HEK293 (cell line): ENCODE results near the gene ATP6V0C.

Experiments
- CTCF ChIA-PET: fragments of 350-600 bp; formaldehyde crosslinking; extraction: SDS; loops from one replicate; lab custom pipeline; 2021; ENCODE audit warnings: antibody characterized with exemption; lab: Yijun Ruan, JAX
- POLR2A ChIA-PET: fragments of 300-600 bp; formaldehyde crosslinking; extraction: SDS; loops from one replicate; lab custom pipeline; 2020; ENCODE audit warnings: antibody characterized with exemption, inconsistent platforms; lab: Yijun Ruan, JAX
- H3K27ac ChIP-seq: fragments of 200-500 bp; sonication (Bioruptor generic); 2 replicates; pipeline ENCODE4 v1.5.1; 2014; ENCODE audit warnings: low read depth, low read length, control low read depth, inconsistent platforms; ENCODE audit errors: extremely low read depth
- H3K36me3 ChIP-seq, 2 experiments: fragments of 200-500 bp in 1 of 2; sonication (Bioruptor generic) in 1 of 2; 1 replicate in 1 of 2; 2 replicates in 1 of 2; pipeline ENCODE4 v1.5.1; 2014 to 2017; ENCODE audit warnings: inconsistent platforms in 2 of 2, low read length in 2 of 2; ENCODE audit not compliant: control insufficient read depth in 2 of 2, insufficient read depth in 1 of 2
- H3K4me1 ChIP-seq: fragments of 200-500 bp; sonication (Bioruptor generic); 2 replicates; pipeline ENCODE4 v1.5.1; 2014; ENCODE audit warnings: mild to moderate bottlenecking, low read length, inconsistent platforms; ENCODE audit not compliant: control insufficient read depth, insufficient read depth
- H3K4me3 ChIP-seq: 2 replicates; pipeline ENCODE4 v1.5.1; 2011; ENCODE audit warnings: low read depth, mild to moderate bottlenecking, control low read depth, low read length, moderate library complexity
- H3K9me3 ChIP-seq: fragments of 200-500 bp; sonication (Bioruptor generic); 2 replicates; pipeline ENCODE4 v1.5.1; 2014; ENCODE audit warnings: low read depth, low read length, inconsistent platforms; ENCODE audit not compliant: control insufficient read depth, insufficient read depth
- BCL11B ChIP-seq: fragments of 450-650 bp; formaldehyde crosslinking; IDR thresholded peaks from 2 replicates; pipeline ENCODE4 v1.5.1; 2016; ENCODE audit warnings: low read depth, missing biosample characterization, missing genetic modification characterization
- HOXC10 ChIP-seq: sonication (generic); formaldehyde crosslinking; IDR thresholded peaks from 2 replicates; pipeline ENCODE4 v1.8.1; 2023; ENCODE audit warnings: mild to moderate bottlenecking, missing genetic modification reagents
- KLF16 ChIP-seq: fragments of 450-650 bp; formaldehyde crosslinking; IDR thresholded peaks from 2 replicates; pipeline ENCODE4 v1.5.1; 2017; ENCODE audit warnings: missing biosample characterization, missing genetic modification characterization
- KLF8 ChIP-seq: fragments of 450-650 bp; formaldehyde crosslinking; IDR thresholded peaks from 2 replicates; pipeline ENCODE4 v1.5.1; 2016; ENCODE audit warnings: missing biosample characterization, missing genetic modification characterization
- KLF9 ChIP-seq: fragments of 450-650 bp; formaldehyde crosslinking; IDR thresholded peaks from 2 replicates; pipeline ENCODE4 v1.5.1; 2016; ENCODE audit warnings: missing biosample characterization, missing genetic modification characterization, low read depth
- SP3 ChIP-seq: fragments of 450-650 bp; formaldehyde crosslinking; IDR thresholded peaks from 2 replicates; pipeline ENCODE4 v1.5.1; 2016; ENCODE audit warnings: missing biosample characterization, missing genetic modification characterization
- ZBTB17 ChIP-seq: fragments of 450-650 bp; formaldehyde crosslinking; IDR thresholded peaks from 2 replicates; pipeline ENCODE4 v1.5.1; 2016; ENCODE audit warnings: missing biosample characterization, missing genetic modification characterization
- ZIC2 ChIP-seq: fragments of 450-650 bp; formaldehyde crosslinking; IDR thresholded peaks from 2 replicates; pipeline ENCODE4 v1.5.1; 2016; ENCODE audit warnings: missing biosample characterization, missing genetic modification characterization
- ZNF10 ChIP-seq: fragments of 450-650 bp; formaldehyde crosslinking; IDR thresholded peaks from 2 replicates; pipeline ENCODE4 v1.5.1; 2017; ENCODE audit warnings: missing biosample characterization, missing genetic modification characterization
- ZNF202 ChIP-seq: fragments of 450-650 bp; formaldehyde crosslinking; IDR thresholded peaks from 2 replicates; pipeline ENCODE4 v1.5.1; 2016; ENCODE audit warnings: missing biosample characterization, missing genetic modification characterization, borderline replicate concordance
- ZNF214 ChIP-seq: fragments of 450-650 bp; formaldehyde crosslinking; IDR thresholded peaks from 2 replicates; pipeline ENCODE4 v1.5.1; 2017; ENCODE audit warnings: missing biosample characterization, mild to moderate bottlenecking, missing genetic modification characterization, borderline replicate concordance
- ZNF221 ChIP-seq: fragments of 450-650 bp; formaldehyde crosslinking; IDR thresholded peaks from 2 replicates; pipeline ENCODE4 v1.5.1; 2017; ENCODE audit warnings: missing biosample characterization, missing genetic modification characterization, borderline replicate concordance
- ZNF274 ChIP-seq, 2 experiments: fragments of 200-500 bp in 1 of 2; fragments of 450-650 bp in 1 of 2; sonication (Bioruptor generic) in 1 of 2; formaldehyde crosslinking in 1 of 2; IDR thresholded peaks; 2 replicates each; pipeline versions ENCODE4 v1.5.1 to v1.6.1; 2014 to 2016; ENCODE audit warnings: borderline replicate concordance in 1 of 2, inconsistent platforms in 1 of 2, low read length in 1 of 2, missing biosample characterization in 1 of 2, missing genetic modification characterization in 1 of 2
- ZNF335 ChIP-seq: fragments of 450-650 bp; formaldehyde crosslinking; conservative IDR thresholded peaks from 2 replicates; pipeline ENCODE4 v1.5.1; 2016; ENCODE audit warnings: missing biosample characterization, missing genetic modification characterization
- ZNF341 ChIP-seq: fragments of 450-650 bp; formaldehyde crosslinking; IDR thresholded peaks from 2 replicates; pipeline ENCODE4; 2016; ENCODE audit warnings: low read depth, missing biosample characterization, missing genetic modification characterization
- ZNF48 ChIP-seq: fragments of 450-650 bp; formaldehyde crosslinking; IDR thresholded peaks from 2 replicates; pipeline ENCODE4 v1.5.1; 2016; ENCODE audit warnings: missing biosample characterization, missing genetic modification characterization
- ZNF514 ChIP-seq: fragments of 450-650 bp; formaldehyde crosslinking; IDR thresholded peaks from 2 replicates; pipeline ENCODE4 v1.5.1; 2016; ENCODE audit warnings: missing biosample characterization, missing genetic modification characterization
- ZNF585B ChIP-seq: fragments of 450-650 bp; formaldehyde crosslinking; IDR thresholded peaks from 2 replicates; pipeline ENCODE4 v1.5.1; 2016; ENCODE audit warnings: missing biosample characterization, missing genetic modification characterization
- ZNF660 ChIP-seq: fragments of 450-650 bp; IDR thresholded peaks from 2 replicates; pipeline ENCODE4 v1.5.1; 2018; ENCODE audit warnings: missing biosample characterization, mild to moderate bottlenecking, missing genetic modification characterization
- ZNF777 ChIP-seq: fragments of 450-650 bp; formaldehyde crosslinking; IDR thresholded peaks from 2 replicates; pipeline ENCODE4 v1.5.1; 2017; ENCODE audit warnings: missing biosample characterization, missing genetic modification characterization, borderline replicate concordance
- ZNF791 ChIP-seq: fragments of 450-650 bp; formaldehyde crosslinking; IDR thresholded peaks from 2 replicates; pipeline ENCODE4 v1.5.1; 2016; ENCODE audit warnings: missing biosample characterization, missing genetic modification characterization
- ZNF837 ChIP-seq: fragments of 450-650 bp; formaldehyde crosslinking; IDR thresholded peaks from 2 replicates; pipeline ENCODE4 v1.5.1; 2016; ENCODE audit warnings: missing biosample characterization, missing genetic modification characterization
- TF ChIP-seq, protein P1 (sequence below): fragments of 450-650 bp; formaldehyde crosslinking; IDR thresholded peaks from 2 replicates; pipeline ENCODE4 v1.5.1; 2016; ENCODE audit warnings: missing biosample characterization, missing genetic modification characterization
- TF ChIP-seq, protein P2 (sequence below): fragments of 450-650 bp; formaldehyde crosslinking; IDR thresholded peaks from 2 replicates; pipeline ENCODE4 v1.5.1; 2016; ENCODE audit warnings: missing biosample characterization, missing genetic modification characterization
- TF ChIP-seq, protein P3 (sequence below): fragments of 450-650 bp; formaldehyde crosslinking; optimal IDR thresholded peaks from 2 replicates; pipeline ENCODE3; 2016; ENCODE audit warnings: missing biosample characterization, mild to moderate bottlenecking, missing genetic modification characterization
- TF ChIP-seq, protein P4 (sequence below): fragments of 450-650 bp; formaldehyde crosslinking; IDR thresholded peaks from 2 replicates; pipeline ENCODE4 v1.5.1; 2016; ENCODE audit warnings: missing biosample characterization, missing genetic modification characterization

The ATP6V0C gene

DNA sequence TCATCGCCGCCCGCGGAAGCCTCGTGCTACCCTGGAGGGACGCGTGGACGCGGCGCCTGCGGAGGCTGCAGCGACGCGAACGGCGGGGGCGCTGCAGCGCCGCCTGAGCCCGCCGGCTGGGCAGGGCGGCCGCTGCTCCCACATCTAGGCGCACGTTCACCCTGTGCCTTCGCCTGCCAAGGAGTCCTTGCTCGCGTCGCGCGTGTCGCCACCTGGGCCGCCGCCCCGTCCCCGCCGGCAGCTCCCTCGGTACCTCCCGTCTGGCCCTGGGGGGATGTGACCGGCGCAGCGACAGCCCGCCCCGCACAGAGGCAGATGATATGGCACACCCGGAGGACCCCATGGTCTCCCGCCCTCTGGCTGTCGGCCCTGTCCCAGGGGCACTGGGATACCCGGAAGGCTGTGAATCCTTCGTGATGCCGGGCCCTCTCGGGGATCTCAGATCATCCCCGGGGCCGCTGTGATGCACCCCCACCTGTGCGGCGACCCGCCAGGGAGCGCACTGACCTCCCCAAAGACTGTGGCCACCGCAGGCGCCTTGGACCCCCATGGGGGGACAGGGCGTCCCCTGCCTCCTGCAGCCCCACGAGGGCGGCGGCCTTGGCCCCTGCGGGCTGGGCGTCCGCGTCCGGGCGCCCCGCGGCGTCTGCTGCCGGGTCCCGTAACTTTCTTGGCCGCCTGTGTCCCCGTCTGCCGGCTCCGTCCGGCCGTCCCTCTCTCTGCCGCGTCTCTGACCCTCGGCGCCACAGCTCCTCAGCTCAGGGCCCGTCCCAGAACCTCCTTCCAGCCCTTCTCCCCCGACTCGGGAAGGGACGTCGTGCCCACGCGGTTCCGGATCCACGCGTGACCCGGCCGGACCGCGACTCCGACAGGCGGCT, 39.5 kb upstream of the ATP6V0C start:
- Histone ChIP-seq H3K4me1 (peaks cover 15% of the 10 kb centered on the region), H3K27ac (peak overlapping the region; percentile 79), H3K9me3 (no peaks in the 10 kb centered on the region), H3K4me3 (peak overlapping the region; percentile 63), H3K36me3 (peaks cover 0 to 2% of the 10 kb centered on the region in 2 experiments; a peak in 1 of 3 replicates)
- POLR2A ChIA-PET: interaction anchor here (0.7 to 1.7 kb wide), 8 partner anchors 14 to 223 kb away, joined by 3 to 10 read pairs (median 4); partner anchors contain the start of gene ECI1
- CTCF ChIA-PET: interaction anchor here (0.6 to 1.2 kb wide), 2 partner anchors 27 to 38 kb away, joined by 3 to 4 read pairs; no protein-coding TSS in a partner anchor
- TF ChIP-seq HOXC10 (CRISPR knock-in tag) (no peak), ZNF777 (peak; percentile 23; the same call in 1 of the 2 replicates), ZIC2 (tag by site-specific recombination) (peak; percentile 94), SP3 (no peak; the same call in none of the 2 replicates), ZNF791 (tag by site-specific recombination) (no peak), ZBTB17 (peak; percentile 48; the same call in 1 of the 2 replicates), BCL11B (tag by site-specific recombination) (peak; percentile 95), ZNF48 (tag by site-specific recombination) (no peak), ZNF341 (tag by site-specific recombination) (peak; percentile 10; the same call in 1 of the 2 replicates), KLF9 (0 out of 2 replicates have a peak, but pooled peaks have one; percentile 35), KLF8 (tag by site-specific recombination) (peak; percentile 23; the same call in 1 of the 2 replicates), ZNF274 (IDR thresholded peaks at IDR 0.05; ENCODE audit: low read length) (no peak), ZNF274 (tag by site-specific recombination; IDR thresholded peaks at IDR 0.05; ENCODE audit: borderline replicate concordance) (no peak), ZNF585B (0 out of 2 replicates have a peak, but pooled peaks have one; percentile 8), ZNF514 (tag by site-specific recombination) (no peak), ZNF202 (no peak), ZNF10 (tag by site-specific recombination) (0 out of 2 replicates have a peak, but pooled peaks have one; percentile 23), ZNF221 (no peak), ZNF214 (tag by site-specific recombination) (no peak), ZNF335 (tag by site-specific recombination) (peak; percentile 97), ZNF837 (no peak), KLF16 (peak; percentile 22; the same call in 1 of the 2 replicates), ZNF660 (tag by site-specific recombination) (0 out of 2 replicates have a peak, but pooled peaks have one; percentile 22)
- TF ChIP-seq, protein P1, sequence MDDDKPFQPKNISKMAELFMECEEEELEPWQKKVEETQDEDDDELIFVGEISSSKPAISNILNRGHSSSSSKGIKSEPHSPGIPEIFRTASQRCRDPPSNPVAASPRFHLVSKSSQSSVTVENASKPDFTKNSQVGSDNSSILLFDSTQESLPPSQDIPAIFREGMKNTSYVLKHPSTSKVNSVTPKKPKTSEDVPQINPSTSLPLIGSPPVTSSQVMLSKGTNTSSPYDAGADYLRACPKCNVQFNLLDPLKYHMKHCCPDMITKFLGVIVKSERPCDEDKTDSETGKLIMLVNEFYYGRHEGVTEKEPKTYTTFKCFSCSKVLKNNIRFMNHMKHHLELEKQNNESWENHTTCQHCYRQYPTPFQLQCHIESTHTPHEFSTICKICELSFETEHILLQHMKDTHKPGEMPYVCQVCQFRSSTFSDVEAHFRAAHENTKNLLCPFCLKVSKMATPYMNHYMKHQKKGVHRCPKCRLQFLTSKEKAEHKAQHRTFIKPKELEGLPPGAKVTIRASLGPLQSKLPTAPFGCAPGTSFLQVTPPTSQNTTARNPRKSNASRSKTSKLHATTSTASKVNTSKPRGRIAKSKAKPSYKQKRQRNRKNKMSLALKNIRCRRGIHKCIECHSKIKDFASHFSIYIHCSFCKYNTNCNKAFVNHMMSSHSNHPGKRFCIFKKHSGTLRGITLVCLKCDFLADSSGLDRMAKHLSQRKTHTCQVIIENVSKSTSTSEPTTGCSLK (tag by site-specific recombination): no peak
- TF ChIP-seq, protein P2, sequence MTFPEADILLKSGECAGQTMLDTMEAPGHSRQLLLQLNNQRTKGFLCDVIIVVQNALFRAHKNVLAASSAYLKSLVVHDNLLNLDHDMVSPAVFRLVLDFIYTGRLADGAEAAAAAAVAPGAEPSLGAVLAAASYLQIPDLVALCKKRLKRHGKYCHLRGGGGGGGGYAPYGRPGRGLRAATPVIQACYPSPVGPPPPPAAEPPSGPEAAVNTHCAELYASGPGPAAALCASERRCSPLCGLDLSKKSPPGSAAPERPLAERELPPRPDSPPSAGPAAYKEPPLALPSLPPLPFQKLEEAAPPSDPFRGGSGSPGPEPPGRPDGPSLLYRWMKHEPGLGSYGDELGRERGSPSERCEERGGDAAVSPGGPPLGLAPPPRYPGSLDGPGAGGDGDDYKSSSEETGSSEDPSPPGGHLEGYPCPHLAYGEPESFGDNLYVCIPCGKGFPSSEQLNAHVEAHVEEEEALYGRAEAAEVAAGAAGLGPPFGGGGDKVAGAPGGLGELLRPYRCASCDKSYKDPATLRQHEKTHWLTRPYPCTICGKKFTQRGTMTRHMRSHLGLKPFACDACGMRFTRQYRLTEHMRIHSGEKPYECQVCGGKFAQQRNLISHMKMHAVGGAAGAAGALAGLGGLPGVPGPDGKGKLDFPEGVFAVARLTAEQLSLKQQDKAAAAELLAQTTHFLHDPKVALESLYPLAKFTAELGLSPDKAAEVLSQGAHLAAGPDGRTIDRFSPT (tag by site-specific recombination): peak; percentile 71
- TF ChIP-seq, protein P3, sequence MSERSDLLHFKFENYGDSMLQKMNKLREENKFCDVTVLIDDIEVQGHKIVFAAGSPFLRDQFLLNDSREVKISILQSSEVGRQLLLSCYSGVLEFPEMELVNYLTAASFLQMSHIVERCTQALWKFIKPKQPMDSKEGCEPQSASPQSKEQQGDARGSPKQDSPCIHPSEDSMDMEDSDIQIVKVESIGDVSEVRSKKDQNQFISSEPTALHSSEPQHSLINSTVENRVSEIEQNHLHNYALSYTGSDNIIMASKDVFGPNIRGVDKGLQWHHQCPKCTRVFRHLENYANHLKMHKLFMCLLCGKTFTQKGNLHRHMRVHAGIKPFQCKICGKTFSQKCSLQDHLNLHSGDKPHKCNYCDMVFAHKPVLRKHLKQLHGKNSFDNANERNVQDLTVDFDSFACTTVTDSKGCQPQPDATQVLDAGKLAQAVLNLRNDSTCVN (tag by site-specific recombination): peak; percentile 68
- TF ChIP-seq, protein P4, sequence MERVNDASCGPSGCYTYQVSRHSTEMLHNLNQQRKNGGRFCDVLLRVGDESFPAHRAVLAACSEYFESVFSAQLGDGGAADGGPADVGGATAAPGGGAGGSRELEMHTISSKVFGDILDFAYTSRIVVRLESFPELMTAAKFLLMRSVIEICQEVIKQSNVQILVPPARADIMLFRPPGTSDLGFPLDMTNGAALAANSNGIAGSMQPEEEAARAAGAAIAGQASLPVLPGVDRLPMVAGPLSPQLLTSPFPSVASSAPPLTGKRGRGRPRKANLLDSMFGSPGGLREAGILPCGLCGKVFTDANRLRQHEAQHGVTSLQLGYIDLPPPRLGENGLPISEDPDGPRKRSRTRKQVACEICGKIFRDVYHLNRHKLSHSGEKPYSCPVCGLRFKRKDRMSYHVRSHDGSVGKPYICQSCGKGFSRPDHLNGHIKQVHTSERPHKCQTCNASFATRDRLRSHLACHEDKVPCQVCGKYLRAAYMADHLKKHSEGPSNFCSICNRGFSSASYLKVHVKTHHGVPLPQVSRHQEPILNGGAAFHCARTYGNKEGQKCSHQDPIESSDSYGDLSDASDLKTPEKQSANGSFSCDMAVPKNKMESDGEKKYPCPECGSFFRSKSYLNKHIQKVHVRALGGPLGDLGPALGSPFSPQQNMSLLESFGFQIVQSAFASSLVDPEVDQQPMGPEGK (tag by site-specific recombination): peak; percentile 88
